ENCODE data around the gene STIM2. TPM values are rescaled to one million over a fixed set of nuclear protein-coding genes. Genes with fewer than 3 reads are reported as not detected.

STIM2 gene
- polyA plus RNA-seq, 3 donors = 8.6 to 16.5 (median 8.8) TPM

DNA sequence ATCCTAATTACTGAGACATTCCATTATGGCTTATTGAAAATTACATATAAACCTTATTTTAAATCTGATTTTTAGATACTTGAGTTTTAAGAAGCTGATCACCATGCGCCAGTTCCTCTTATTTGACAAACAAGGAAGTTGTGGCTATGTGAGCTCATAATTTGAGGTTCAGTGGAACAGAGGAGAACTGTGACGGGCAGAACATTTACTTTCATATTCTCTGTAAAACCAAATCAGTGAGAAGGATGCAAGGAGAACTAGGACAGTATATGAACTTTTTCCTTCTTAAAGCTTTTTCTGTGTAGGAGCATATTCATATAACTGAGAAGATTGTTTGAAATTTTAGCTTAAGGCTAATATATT lies 25.3 kb downstream of the STIM2 start:
- Histone ChIP-seq H3K36me3 (replicated peaks in 1 of 2; ENCODE audit: control insufficient read depth in 1 of 2, insufficient read depth in 2 of 2, low read length in 2 of 2) (no peaks in the 10 kb centered on the region), H3K4me3 (replicated peaks in 1 of 3; ENCODE audit: low read depth in 2 of 3, low read length in 3 of 3) (peak overlapping the region; percentile 16 to 60 (median 21)), H3K4me2 (replicated peaks; ENCODE audit: extremely low read depth, low read length, poor library complexity, severe bottlenecking) (peak overlapping the region; percentile 73), H3K27ac (ENCODE audit: low read depth in 1 of 2, low read length in 2 of 2) (peak overlapping the region in 1 of 2 donors; percentile 78), H3K4me1 (ENCODE audit: control insufficient read depth in 1 of 2, insufficient read depth in 2 of 2, low read length in 2 of 2) (peaks cover 28 to 41% of the 10 kb centered on the region in 2 donors), H4K20me1 (ENCODE audit: insufficient read depth, low read length) (no peaks in the 10 kb centered on the region), H3K27me3 (ENCODE audit: control insufficient read depth in 2 of 2, insufficient read depth in 2 of 2, low read length in 2 of 2) (no peaks in the 10 kb centered on the region), H3K9me3 (replicated peaks in 1 of 2; ENCODE audit: control insufficient read depth in 1 of 2, insufficient read depth in 1 of 2, low read length in 2 of 2) (no peaks in the 10 kb centered on the region), H3K79me2 (ENCODE audit: insufficient read depth, low read length) (peaks cover 69% of the 10 kb centered on the region), H3K9ac (ENCODE audit: insufficient read depth, low read length, poor library complexity, severe bottlenecking) (no peak overlapping the region), H2AFZ (ENCODE audit: insufficient read depth, low read depth, low read length, poor library complexity, severe bottlenecking) (no peak overlapping the region)
- peak; percentile 83 to 92 (median 88) for DNase-seq
- H3K9me3 Mint-ChIP-seq = peaks cover 0 to 6% (median 0%) of the 10 kb centered on the region in 7 donors
- TF ChIP-seq, protein P1, sequence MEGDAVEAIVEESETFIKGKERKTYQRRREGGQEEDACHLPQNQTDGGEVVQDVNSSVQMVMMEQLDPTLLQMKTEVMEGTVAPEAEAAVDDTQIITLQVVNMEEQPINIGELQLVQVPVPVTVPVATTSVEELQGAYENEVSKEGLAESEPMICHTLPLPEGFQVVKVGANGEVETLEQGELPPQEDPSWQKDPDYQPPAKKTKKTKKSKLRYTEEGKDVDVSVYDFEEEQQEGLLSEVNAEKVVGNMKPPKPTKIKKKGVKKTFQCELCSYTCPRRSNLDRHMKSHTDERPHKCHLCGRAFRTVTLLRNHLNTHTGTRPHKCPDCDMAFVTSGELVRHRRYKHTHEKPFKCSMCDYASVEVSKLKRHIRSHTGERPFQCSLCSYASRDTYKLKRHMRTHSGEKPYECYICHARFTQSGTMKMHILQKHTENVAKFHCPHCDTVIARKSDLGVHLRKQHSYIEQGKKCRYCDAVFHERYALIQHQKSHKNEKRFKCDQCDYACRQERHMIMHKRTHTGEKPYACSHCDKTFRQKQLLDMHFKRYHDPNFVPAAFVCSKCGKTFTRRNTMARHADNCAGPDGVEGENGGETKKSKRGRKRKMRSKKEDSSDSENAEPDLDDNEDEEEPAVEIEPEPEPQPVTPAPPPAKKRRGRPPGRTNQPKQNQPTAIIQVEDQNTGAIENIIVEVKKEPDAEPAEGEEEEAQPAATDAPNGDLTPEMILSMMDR (IDR thresholded peaks at IDR 0.05) = no peak
- peak overlapping the region; percentile 87 to 93 (median 89) for H3K27ac Mint-ChIP-seq
- H3K36me3 Mint-ChIP-seq = peaks cover 3 to 10% of the 10 kb centered on the region in 2 donors
- peak overlapping the region; percentile 40 to 87 for H3K4me3 Mint-ChIP-seq
- H3K4me1 Mint-ChIP-seq = peaks cover 37% of the 10 kb centered on the region
- no CpG with 5 or more reads among the region's 2 CpGs for WGBS (ENCODE audit: insufficient coverage)
- H3K27me3 Mint-ChIP-seq (ENCODE audit: low read depth in 3 of 3) = peaks cover 1 to 2% (median 2%) of the 10 kb centered on the region in 3 donors
- intact Hi-C loops (cut with micrococcal nuclease) = loop anchor here in 1 of 2 donors (2.0 kb wide), 1 partner anchor 29 kb away; no protein-coding TSS in a partner anchor

DNA sequence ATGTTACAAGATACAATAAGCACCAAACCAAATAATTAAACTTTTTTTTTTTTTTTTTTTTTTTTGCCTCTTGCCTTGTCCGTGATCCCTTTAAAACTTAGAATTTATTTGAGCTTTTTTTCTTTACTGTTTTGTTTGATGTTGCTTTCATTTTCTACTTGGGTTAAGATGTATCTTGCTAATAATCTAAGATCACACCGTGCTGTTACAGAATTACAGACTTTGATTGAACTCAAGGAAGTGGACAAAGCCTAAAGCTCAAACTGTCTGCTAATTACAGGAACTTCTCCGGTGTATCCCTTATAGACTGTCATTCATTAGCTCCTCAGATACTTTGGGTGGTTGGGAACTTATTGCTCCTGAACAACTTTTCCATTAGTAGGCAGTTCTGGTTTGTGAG lies 26.5 kb downstream of the STIM2 start:
- Histone ChIP-seq H3K4me3 (replicated peaks in 1 of 3; ENCODE audit: low read depth in 2 of 3, low read length in 3 of 3) (peak overlapping the region in 1 of 3 experiments; percentile 38), H3K36me3 (replicated peaks in 1 of 2; ENCODE audit: control insufficient read depth in 1 of 2, insufficient read depth in 2 of 2, low read length in 2 of 2) (no peaks in the 10 kb centered on the region), H2AFZ (ENCODE audit: insufficient read depth, low read depth, low read length, poor library complexity, severe bottlenecking) (peak overlapping the region; percentile 7), H3K4me2 (replicated peaks; ENCODE audit: extremely low read depth, low read length, poor library complexity, severe bottlenecking) (no peak overlapping the region), H3K9me3 (replicated peaks in 1 of 2; ENCODE audit: control insufficient read depth in 1 of 2, insufficient read depth in 1 of 2, low read length in 2 of 2) (no peaks in the 10 kb centered on the region), H3K4me1 (ENCODE audit: control insufficient read depth in 1 of 2, insufficient read depth in 2 of 2, low read length in 2 of 2) (peaks cover 28 to 41% of the 10 kb centered on the region in 2 donors), H4K20me1 (ENCODE audit: insufficient read depth, low read length) (peaks cover 7% of the 10 kb centered on the region), H3K9ac (ENCODE audit: insufficient read depth, low read length, poor library complexity, severe bottlenecking) (no peak overlapping the region), H3K79me2 (ENCODE audit: insufficient read depth, low read length) (peaks cover 61% of the 10 kb centered on the region), H3K27me3 (ENCODE audit: control insufficient read depth in 2 of 2, insufficient read depth in 2 of 2, low read length in 2 of 2) (no peaks in the 10 kb centered on the region), H3K27ac (ENCODE audit: low read depth in 1 of 2, low read length in 2 of 2) (no peak overlapping the region)
- Mint-ChIP-seq H3K4me1 (peaks cover 36% of the 10 kb centered on the region), H3K4me3 (no peak overlapping the region), H3K36me3 (peaks cover 2 to 10% of the 10 kb centered on the region in 2 donors), H3K9me3 (peaks cover 0 to 9% (median 1%) of the 10 kb centered on the region in 7 donors), H3K27ac (peak overlapping the region in 3 of 7 donors; percentile 63 to 91 (median 78)), H3K27me3 (ENCODE audit: low read depth in 3 of 3) (peaks cover 0 to 2% (median 1%) of the 10 kb centered on the region in 3 donors)
- TF ChIP-seq, protein P1 (IDR thresholded peaks at IDR 0.05) = no peak
- DNase-seq = no peak
- intact Hi-C loops (cut with micrococcal nuclease) = loop anchor here in 1 of 2 donors (2.0 kb wide), 1 partner anchor 30 kb away; no protein-coding TSS in a partner anchor
- no CpG with 5 or more reads among the region's 3 CpGs for WGBS (ENCODE audit: insufficient coverage)
